Testis (tissue), 3 donors: ENCODE data around the gene THOC6. TPM values are rescaled to one million over a fixed set of nuclear protein-coding genes. Genes with fewer than 3 reads are reported as not detected.

Experiments used
- DNase-seq: peaks from one replicate; pipeline ENCODE4 v3.0.0-alpha.2; 2019
- H3K27ac ChIP-seq, 2 donors: fragments of 200-600 bp; sonication (generic); one replicate each; pipeline ENCODE4 v1.5.1; 2019
- H3K27me3 ChIP-seq: fragments of 200-600 bp; sonication (generic); one replicate; pipeline ENCODE4 v1.5.1; 2019
- H3K36me3 ChIP-seq: fragments of 200-600 bp; sonication (generic); one replicate; pipeline ENCODE4 v1.5.1; 2017; ENCODE audit warnings: low read depth; ENCODE audit errors: missing control alignments
- H3K4me1 ChIP-seq: fragments of 200-600 bp; sonication (generic); one replicate; pipeline ENCODE4 v1.5.1; 2019
- H3K4me3 ChIP-seq, 2 donors: fragments of 200-600 bp; sonication (generic); one replicate each; pipeline ENCODE4 v1.5.1; 2017 to 2019
- H3K9me3 ChIP-seq: fragments of 200-600 bp; sonication (generic); one replicate; pipeline ENCODE4 v1.5.1; 2017
- POLR2A ChIP-seq: fragments of 450-650 bp; IDR thresholded peaks from one replicate; pipeline ENCODE4 v1.6.1; 2017; ENCODE audit warnings: antibody characterized with exemption, mild to moderate bottlenecking, moderate library complexity
- WGBS, 2 donors: methylation state at CpG; one replicate each; pipeline ENCODE4 v1.1.5; 2018; 5-methylcytosine and 5-hydroxymethylcytosine counted together
- intact Hi-C: fragments of 100-400 bp; cut with DNase I; formaldehyde crosslinking; loops from one replicate; pipeline ENCODE4 v1.15.1; 2023; ENCODE audit warnings: low total_unique reads
- polyA plus RNA-seq: library from polyadenylated mRNA; stranded (reverse); fragments of 350-450 nt; fragmentation: Illumina TruSeq; extraction: RNeasy Lipid Tissue Mini Kit (QIAGEN cat#74804); gene quantifications from one replicate; pipeline ENCODE4 v1.2.3, GENCODE V29; 2014; ENCODE audit warnings: low read depth, low replicate concordance; ENCODE audit not compliant: insufficient read depth
- total RNA-seq, 2 donors: library from RNA; depleted of rRNA; stranded (reverse); fragments of >200 nt; gene quantifications; one replicate each; pipeline ENCODE4 v1.2.3, GENCODE V29; 2016
- TF ChIP-seq, protein P1 (sequence below), 3 experiments: fragments of 450-650 bp in 2 of 3; fragments of 200-600 bp in 1 of 3; sonication (generic) in 1 of 3; IDR thresholded peaks; one replicate each; pipeline ENCODE4 v1.5.1; 2016 to 2019; ENCODE audit warnings: antibody characterized with exemption in 3 of 3, mild to moderate bottlenecking in 2 of 3, moderate library complexity in 1 of 3

Gene THOC6
- total and polyA plus RNA-seq, 3 donors from 2014 or later: 17.3 to 27.3 (median 19.6) TPM

DNA sequence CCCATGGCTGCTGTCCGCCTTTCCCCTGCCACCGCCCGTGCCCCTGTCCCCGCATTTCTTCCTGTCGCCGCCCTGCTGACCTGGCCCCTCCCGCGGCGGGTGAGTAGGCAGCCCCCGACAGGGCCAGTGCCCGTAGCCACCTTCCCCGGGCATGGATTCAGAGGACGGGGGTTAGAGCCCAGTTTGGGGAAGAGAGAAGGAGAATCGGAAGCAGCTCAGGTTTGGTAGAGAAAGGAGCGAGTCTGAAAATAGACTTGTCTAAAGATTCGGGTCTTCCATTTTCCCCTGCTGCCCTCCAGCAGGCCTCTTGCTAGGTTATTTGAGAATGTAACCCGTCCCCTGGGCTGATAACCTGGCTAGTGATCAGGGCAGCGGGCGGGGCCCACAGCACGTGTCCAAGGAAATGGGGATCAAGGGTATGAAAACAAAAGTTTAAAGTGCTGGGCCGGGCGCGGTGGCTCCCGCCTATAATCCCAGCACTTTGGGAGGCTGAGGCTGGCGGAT, 19.0 kb upstream of the THOC6 start:
- TF ChIP-seq, protein P1, sequence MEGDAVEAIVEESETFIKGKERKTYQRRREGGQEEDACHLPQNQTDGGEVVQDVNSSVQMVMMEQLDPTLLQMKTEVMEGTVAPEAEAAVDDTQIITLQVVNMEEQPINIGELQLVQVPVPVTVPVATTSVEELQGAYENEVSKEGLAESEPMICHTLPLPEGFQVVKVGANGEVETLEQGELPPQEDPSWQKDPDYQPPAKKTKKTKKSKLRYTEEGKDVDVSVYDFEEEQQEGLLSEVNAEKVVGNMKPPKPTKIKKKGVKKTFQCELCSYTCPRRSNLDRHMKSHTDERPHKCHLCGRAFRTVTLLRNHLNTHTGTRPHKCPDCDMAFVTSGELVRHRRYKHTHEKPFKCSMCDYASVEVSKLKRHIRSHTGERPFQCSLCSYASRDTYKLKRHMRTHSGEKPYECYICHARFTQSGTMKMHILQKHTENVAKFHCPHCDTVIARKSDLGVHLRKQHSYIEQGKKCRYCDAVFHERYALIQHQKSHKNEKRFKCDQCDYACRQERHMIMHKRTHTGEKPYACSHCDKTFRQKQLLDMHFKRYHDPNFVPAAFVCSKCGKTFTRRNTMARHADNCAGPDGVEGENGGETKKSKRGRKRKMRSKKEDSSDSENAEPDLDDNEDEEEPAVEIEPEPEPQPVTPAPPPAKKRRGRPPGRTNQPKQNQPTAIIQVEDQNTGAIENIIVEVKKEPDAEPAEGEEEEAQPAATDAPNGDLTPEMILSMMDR (IDR thresholded peaks at IDR 0.05): no peak
- 2 to 8% methylated on average over 16 to 21 of the region's 25 CpGs for WGBS, 2 donors
- Histone ChIP-seq H3K27ac (no peak overlapping the region), H3K4me3 (no peak overlapping the region), H3K27me3 (no peaks in the 10 kb centered on the region), H3K36me3 (no peaks in the 10 kb centered on the region), H3K9me3 (no peaks in the 10 kb centered on the region), H3K4me1 (peaks cover 4% of the 10 kb centered on the region)
- intact Hi-C loops: no loop called here
- DNase-seq: no peak

DNA sequence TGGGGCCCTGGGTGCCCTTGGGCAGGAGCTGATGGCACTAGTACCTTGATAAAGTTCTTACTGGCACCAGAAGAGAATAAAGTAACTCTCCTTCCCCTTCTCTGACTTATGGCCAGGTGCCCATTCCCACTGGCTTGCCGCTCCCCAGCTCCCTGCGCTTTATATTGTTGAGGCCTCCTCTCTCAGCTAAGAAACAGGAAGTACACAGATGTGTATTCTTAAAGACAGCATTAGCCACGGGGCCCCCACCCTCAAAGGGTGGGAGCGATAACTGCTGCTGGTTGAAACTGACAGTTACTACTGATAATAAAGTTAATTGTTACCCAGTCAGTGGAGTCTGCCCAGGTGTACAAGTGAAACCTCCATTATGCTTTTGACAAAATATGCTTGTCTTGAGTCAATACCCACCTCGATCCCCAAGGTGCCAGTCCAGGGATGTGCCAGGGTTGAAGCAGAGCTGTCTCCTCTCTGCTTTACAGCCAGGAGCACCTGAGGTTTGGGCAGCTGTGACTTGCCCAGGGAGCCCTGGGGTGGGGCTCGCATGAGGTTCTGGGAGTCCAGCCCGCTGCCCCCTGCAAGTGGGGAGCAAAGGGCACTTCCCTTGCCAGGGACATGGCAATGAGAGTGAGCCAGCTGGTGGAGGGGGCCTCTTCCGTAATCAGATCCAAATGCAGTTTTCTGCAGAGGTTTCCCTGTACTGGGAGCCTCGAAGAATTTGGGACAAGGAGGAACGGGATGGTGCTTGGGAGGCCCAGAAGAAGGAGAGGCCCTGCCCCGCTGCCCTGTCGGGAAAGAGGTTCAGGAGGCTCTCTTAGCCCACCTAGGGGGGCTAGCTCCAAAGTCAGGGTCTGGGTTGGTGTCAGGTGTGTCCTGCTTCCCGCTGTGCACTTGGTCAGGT, 16.5 kb upstream of the THOC6 start:
- no peak for DNase-seq
- TF ChIP-seq, protein P1 (IDR thresholded peaks at IDR 0.05): no peak
- TF ChIP-seq POLR2A: no peak
- Histone ChIP-seq H3K27ac (no peak overlapping the region), H3K36me3 (no peaks in the 10 kb centered on the region), H3K9me3 (no peaks in the 10 kb centered on the region), H3K27me3 (no peaks in the 10 kb centered on the region), H3K4me1 (peaks cover 4% of the 10 kb centered on the region), H3K4me3 (no peak overlapping the region)
- intact Hi-C loops: no loop called here
- 74 to 79% methylated on average over 11 to 13 of the region's 13 CpGs for WGBS, 2 donors

DNA sequence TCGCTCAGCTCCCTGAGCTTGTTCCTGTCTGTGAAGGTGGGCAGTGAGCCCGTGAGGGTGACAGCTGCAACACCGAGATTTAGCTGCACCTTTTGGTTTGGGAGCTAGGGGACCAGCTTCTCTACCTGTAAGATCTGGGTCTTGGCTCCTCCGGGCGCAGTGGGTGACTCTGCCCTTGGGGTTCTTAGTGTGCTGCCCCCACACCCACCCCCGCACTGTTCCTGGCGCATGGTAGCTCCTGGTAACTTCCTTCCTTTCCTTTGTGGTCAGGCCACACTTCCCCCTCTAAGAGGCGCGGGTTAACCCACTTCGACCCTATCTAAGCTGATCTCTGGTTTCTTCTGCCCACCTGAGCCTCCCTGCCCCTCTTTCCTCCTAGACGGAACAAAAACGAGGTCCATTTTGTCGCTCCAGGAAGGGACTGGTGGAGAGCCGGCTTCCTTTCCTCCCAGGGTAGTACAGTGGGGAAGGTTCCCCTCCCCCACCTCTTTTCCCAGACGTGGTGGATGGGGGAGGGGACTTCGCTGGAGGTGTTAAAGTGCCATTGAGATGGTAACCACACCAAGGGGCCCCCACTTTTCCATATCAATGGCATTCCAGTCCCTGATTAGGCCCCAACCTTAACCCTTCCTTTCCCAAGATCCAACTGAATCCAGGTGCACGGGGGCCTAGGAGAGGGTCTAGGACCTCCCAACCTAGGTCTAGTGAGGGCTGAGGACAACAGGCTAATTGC, 15.7 kb upstream of the THOC6 start:
- TF ChIP-seq, protein P1 (IDR thresholded peaks at IDR 0.05): no peak
- TF ChIP-seq POLR2A: no peak
- peaks cover 4% of the 10 kb centered on the region for H3K4me1 ChIP-seq
- no peak overlapping the region for H3K4me3 ChIP-seq
- H3K27ac ChIP-seq: no peak overlapping the region
- H3K36me3 ChIP-seq: no peaks in the 10 kb centered on the region
- WGBS, 2 donors: 43 to 55% methylated on average over 14 to 17 of the region's 17 CpGs
- no peak for DNase-seq
- intact Hi-C loops: no loop called here
- H3K27me3 ChIP-seq: no peaks in the 10 kb centered on the region
- H3K9me3 ChIP-seq: no peaks in the 10 kb centered on the region

DNA sequence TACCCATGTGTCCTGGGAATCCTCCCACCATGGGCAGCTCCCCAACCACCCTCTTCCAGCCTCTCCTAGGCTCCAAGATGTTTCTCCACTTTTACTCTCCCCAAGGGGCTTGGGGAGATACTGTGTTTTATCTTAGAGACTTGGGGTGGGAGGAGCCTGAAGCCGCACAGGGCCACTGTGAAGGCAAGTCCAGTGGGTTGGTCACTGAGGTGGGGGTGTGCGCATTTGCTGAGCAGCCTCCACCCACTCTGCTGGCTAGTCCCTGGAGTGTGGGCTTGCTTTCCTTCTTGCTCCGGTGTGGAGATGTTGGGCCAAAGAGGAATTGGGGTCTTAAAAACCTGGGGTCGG, 15.2 kb upstream of the THOC6 start:
- no peak overlapping the region for H3K4me3 ChIP-seq
- peaks cover 4% of the 10 kb centered on the region for H3K4me1 ChIP-seq
- H3K27ac ChIP-seq: no peak overlapping the region
- 57 to 59% methylated on average over 4 of the region's 4 CpGs for WGBS, 2 donors
- H3K36me3 ChIP-seq: no peaks in the 10 kb centered on the region
- intact Hi-C loops: no loop called here
- no peak for DNase-seq
- no peaks in the 10 kb centered on the region for H3K27me3 ChIP-seq
- TF ChIP-seq, protein P1 (IDR thresholded peaks at IDR 0.05): no peak
- TF ChIP-seq POLR2A: no peak
- H3K9me3 ChIP-seq: no peaks in the 10 kb centered on the region
